PC-9 (cell line): Measurements from ENCODE around the gene CDC42EP1. TPM values are rescaled to one million over a fixed set of nuclear protein-coding genes. Genes with fewer than 3 reads are reported as not detected.

ENCODE experiments used
- BruUV-seq: library from RNA; stranded (reverse); fragments of 400-500 nt; replicated peaks from 2 replicates; lab custom pipeline; 2021; lab: Mats Ljungman, UMichigan
- CTCF ChIA-PET: fragments of 300-600 bp; sonication (Branson Sonifier 250); formaldehyde crosslinking; loops from one replicate; lab custom pipeline; 2022; ENCODE audit warnings: antibody characterized with exemption; lab: Charles Lee
- POLR2A ChIA-PET: fragments of 300-600 bp; sonication (Branson Sonifier 250); formaldehyde crosslinking; loops from one replicate; lab custom pipeline; 2022; ENCODE audit warnings: antibody characterized with exemption; ENCODE audit not compliant: unreplicated experiment; lab: Charles Lee
- DNase-seq, 2 experiments: peaks; one replicate each; pipeline versions ENCODE4 v3.0.0 to v3.0.0-alpha.2; 2015 to 2022; ENCODE audit warnings: mixed read lengths in 1 of 2
- H2AFZ ChIP-seq: fragments of 200-600 bp; sonication (generic); 2 replicates; pipeline ENCODE4 v1.8.1; 2017; ENCODE audit warnings: antibody characterized with exemption
- H3F3A ChIP-seq: fragments of 200-600 bp; sonication (generic); 2 replicates; pipeline ENCODE4 v1.8.1; 2017; ENCODE audit warnings: antibody characterized with exemption, mild to moderate bottlenecking, low read depth; ENCODE audit not compliant: insufficient read depth
- H3K27ac ChIP-seq: fragments of 200-600 bp; sonication (generic); 2 replicates; pipeline ENCODE4 v1.6.1; 2016; ENCODE audit warnings: mixed run types
- H3K27me3 ChIP-seq: fragments of 200-600 bp; sonication (generic); 2 replicates; pipeline ENCODE4 v1.6.1; 2016; ENCODE audit warnings: low read depth, mixed run types; ENCODE audit not compliant: insufficient read depth
- H3K36me3 ChIP-seq: fragments of 200-600 bp; sonication (generic); 2 replicates; pipeline ENCODE4 v1.6.1; 2016; ENCODE audit warnings: low read depth, mixed run types
- H3K4me1 ChIP-seq: fragments of 200-600 bp; sonication (generic); replicated peaks from 2 replicates; pipeline ENCODE4 v1.6.1; 2016; ENCODE audit warnings: mixed run types; ENCODE audit not compliant: insufficient read depth
- H3K4me2 ChIP-seq: fragments of 200-600 bp; sonication (generic); 2 replicates; pipeline ENCODE4 v1.6.1; 2017; ENCODE audit warnings: mixed run types
- H3K4me3 ChIP-seq: fragments of 200-600 bp; sonication (generic); 2 replicates; pipeline ENCODE4 v1.6.1; 2016; ENCODE audit warnings: mixed run types
- H3K79me2 ChIP-seq: fragments of 200-600 bp; sonication (generic); 2 replicates; pipeline ENCODE4 v1.6.1; 2017; ENCODE audit warnings: low read depth, mixed run types
- H3K9me2 ChIP-seq: fragments of 200-600 bp; sonication (generic); 2 replicates; pipeline ENCODE4 v1.8.1; 2017; ENCODE audit warnings: mild to moderate bottlenecking; ENCODE audit not compliant: insufficient read depth
- H3K9me3 ChIP-seq: fragments of 200-600 bp; sonication (generic); 2 replicates; pipeline ENCODE4 v1.8.1; 2016; ENCODE audit warnings: low read depth; ENCODE audit not compliant: insufficient read depth
- H4K20me1 ChIP-seq: fragments of 200-600 bp; sonication (generic); 2 replicates; pipeline ENCODE4 v1.8.1; 2017; ENCODE audit not compliant: insufficient read depth
- EZH2 ChIP-seq: fragments of 200-600 bp; sonication (generic); IDR thresholded peaks from 2 replicates; pipeline ENCODE4 v1.8.0; 2017; ENCODE audit warnings: antibody characterized with exemption, low read depth
- intact Hi-C: fragments of 100-400 bp; cut with micrococcal nuclease; formaldehyde crosslinking; loops from one replicate; pipeline ENCODE4 v1.10.0; 2022; ENCODE audit not compliant: unreplicated experiment
- total RNA-seq: library from RNA; stranded (reverse); gene quantifications from 2 replicates; pipeline ENCODE4 v1.2.3, GENCODE V29; 2021
- TF ChIP-seq, protein P1 (sequence below): fragments of 200-600 bp; sonication (generic); conservative IDR thresholded peaks from 2 replicates; pipeline ENCODE4 v1.6.1; 2017; ENCODE audit warnings: mixed run types, antibody characterized with exemption, mild to moderate bottlenecking, moderate library complexity

Gene CDC42EP1
- total RNA-seq, 1 experiment from 2014 or later = 94.0 TPM

DNA sequence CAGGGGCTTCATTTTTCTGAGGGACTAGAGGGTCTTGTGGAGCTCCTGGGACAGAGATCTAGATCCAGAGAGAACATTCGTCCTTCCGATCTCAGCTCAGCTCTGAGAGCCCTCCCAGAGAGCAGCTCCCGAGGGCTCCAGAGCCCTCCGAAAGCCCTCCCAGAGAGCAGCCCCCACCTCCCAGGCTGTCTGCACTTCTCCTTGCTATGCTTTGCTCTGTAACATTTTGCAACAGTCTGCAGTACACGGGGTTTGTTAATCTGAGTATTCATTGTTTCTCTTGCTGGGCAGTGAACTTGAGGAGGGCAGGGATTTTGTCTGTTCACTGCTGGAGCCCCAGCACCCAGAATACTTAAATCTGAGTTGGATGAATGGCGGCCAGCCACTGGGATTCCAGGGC lies 50.9 kb downstream of the CDC42EP1 start:
- 0 out of 2 replicates have a peak, but pooled peaks cover 6% of the 10 kb centered on the region for H3K36me3 ChIP-seq

DNA sequence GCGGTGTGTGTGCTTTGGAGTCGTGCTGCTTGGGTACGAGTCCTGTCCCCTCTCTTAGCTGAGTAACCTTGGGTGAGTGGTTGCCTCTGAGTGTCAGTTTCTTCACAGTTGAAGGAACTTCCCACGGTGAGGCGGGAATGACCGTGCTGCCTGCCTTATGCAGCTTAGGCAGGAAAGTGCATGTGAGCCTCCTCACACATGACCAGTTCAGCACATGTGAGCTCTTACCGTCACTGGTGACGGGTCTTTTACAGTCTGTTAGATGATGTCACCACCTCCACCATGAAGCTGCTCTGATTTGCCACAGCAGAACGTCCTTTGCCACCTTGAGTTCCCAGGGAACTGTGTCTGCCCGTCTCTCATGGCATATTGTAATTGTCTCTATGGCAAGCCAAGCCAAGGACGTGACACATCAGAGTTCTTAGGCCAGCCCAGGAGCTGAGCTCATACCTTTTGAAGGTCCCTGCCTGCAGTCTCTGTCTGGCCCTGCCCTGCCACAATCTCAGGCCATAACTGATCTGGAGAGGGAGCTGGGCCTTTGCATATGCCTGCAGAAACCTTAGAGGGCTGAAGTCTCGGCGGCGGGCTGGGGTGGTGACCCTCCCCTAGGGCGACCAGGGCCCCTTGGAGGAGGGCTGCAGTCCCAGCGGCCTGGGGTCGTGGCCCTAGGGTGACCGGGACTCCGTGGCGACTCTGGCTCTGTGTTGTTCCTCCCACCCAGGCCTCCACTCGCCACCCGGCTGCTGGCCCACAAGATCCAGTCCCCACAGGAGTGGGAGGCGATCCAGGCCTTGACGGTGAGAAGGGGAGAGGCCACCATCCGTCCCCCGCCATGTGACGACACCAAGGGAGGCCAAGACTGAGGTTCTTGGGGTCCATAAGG lies 56.2 kb downstream of the CDC42EP1 start:
- Histone ChIP-seq H2AFZ (no peak overlapping the region), H4K20me1 (peaks cover 16% of the 10 kb centered on the region), H3K36me3 (peaks cover 44% of the 10 kb centered on the region; the same call in 1 of the 2 replicates), H3K9me3 (no peaks in the 10 kb centered on the region), H3K4me3 (no peak overlapping the region), H3K27me3 (no peaks in the 10 kb centered on the region), H3K4me1 (no peaks in the 10 kb centered on the region), H3K27ac (no peak overlapping the region), H3K4me2 (no peak overlapping the region), H3K79me2 (peaks cover 6% of the 10 kb centered on the region), H3F3A (peaks cover 10% of the 10 kb centered on the region; the same call in 1 of the 2 replicates), H3K9me2 (no peaks in the 10 kb centered on the region)
- ChIA-PET CTCF (no interaction called here), POLR2A (interaction anchor here (0.6 kb wide), 1 partner anchor 53 kb away, joined by 13 read pairs; no protein-coding TSS in a partner anchor)
- intact Hi-C loops = no loop called here
- DNase-seq = no peak
- no TSS peak for BruUV-seq
- TF ChIP-seq, protein P1, sequence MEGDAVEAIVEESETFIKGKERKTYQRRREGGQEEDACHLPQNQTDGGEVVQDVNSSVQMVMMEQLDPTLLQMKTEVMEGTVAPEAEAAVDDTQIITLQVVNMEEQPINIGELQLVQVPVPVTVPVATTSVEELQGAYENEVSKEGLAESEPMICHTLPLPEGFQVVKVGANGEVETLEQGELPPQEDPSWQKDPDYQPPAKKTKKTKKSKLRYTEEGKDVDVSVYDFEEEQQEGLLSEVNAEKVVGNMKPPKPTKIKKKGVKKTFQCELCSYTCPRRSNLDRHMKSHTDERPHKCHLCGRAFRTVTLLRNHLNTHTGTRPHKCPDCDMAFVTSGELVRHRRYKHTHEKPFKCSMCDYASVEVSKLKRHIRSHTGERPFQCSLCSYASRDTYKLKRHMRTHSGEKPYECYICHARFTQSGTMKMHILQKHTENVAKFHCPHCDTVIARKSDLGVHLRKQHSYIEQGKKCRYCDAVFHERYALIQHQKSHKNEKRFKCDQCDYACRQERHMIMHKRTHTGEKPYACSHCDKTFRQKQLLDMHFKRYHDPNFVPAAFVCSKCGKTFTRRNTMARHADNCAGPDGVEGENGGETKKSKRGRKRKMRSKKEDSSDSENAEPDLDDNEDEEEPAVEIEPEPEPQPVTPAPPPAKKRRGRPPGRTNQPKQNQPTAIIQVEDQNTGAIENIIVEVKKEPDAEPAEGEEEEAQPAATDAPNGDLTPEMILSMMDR = no peak
- TF ChIP-seq EZH2 = no peak

More for the DNA sequence above, 50.9 kb downstream of the CDC42EP1 start:
- Histone ChIP-seq H3K9me3 (no peaks in the 10 kb centered on the region), H3K27ac (no peak overlapping the region), H3K4me2 (peak overlapping the region; percentile 93; the same call in 1 of the 2 replicates), H3K4me3 (no peak overlapping the region), H3F3A (peaks cover 11% of the 10 kb centered on the region), H3K79me2 (peaks cover 32% of the 10 kb centered on the region), H4K20me1 (peaks cover 9% of the 10 kb centered on the region), H3K27me3 (no peaks in the 10 kb centered on the region), H2AFZ (no peak overlapping the region), H3K4me1 (peaks cover 30% of the 10 kb centered on the region), H3K9me2 (no peaks in the 10 kb centered on the region)
- intact Hi-C loops = no loop called here
- no TSS peak for BruUV-seq
- CTCF ChIA-PET = no interaction called here
- no peak for DNase-seq
- TF ChIP-seq, protein P1 = no peak
- no peak for TF ChIP-seq EZH2
- POLR2A ChIA-PET = interaction anchor here (0.5 to 0.6 kb wide), 2 partner anchors 60 to 1053 kb away, joined by 3 to 4 read pairs; no protein-coding TSS in a partner anchor

DNA sequence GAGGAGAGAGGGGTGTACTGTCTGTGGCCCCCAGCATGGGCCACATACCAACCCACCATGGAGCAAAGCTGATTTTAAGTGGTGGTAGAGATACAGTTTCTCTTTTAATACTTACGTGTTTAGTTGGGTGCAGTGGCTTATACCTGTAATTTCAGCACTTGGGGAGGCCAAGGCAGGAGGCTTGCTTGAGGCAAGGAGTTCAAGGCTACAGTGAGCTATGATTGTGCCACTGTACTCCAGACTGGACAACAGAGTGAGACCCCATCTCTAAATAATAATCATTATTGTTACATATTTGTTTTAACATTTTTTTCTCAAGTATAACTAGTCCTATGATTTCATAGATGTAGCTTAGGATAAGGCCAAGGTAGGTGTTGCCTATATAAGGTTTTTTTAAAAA lies 57.2 kb downstream of the CDC42EP1 start:
- Histone ChIP-seq H3K9me2 (no peaks in the 10 kb centered on the region), H3K4me3 (no peak overlapping the region), H3K36me3 (peaks cover 43% of the 10 kb centered on the region; the same call in 1 of the 2 replicates), H3K4me2 (no peak overlapping the region), H2AFZ (no peak overlapping the region), H3K79me2 (no peaks in the 10 kb centered on the region), H3K27ac (no peak overlapping the region), H4K20me1 (peaks cover 11% of the 10 kb centered on the region; the same call in 1 of the 2 replicates), H3K4me1 (no peaks in the 10 kb centered on the region), H3F3A (peaks cover 18% of the 10 kb centered on the region; the same call in 1 of the 2 replicates), H3K27me3 (no peaks in the 10 kb centered on the region), H3K9me3 (no peaks in the 10 kb centered on the region)
- ChIA-PET POLR2A (no interaction called here), CTCF (interaction anchor here (0.6 kb wide), 1 partner anchor 57 kb away, joined by 4 read pairs; no protein-coding TSS in a partner anchor)
- BruUV-seq = no TSS peak
- TF ChIP-seq EZH2 = no peak
- TF ChIP-seq, protein P1 = no peak
- intact Hi-C loops = no loop called here
- no peak for DNase-seq
